Hepatocyte (in vitro differentiated cells): ENCODE measurements around the gene APOC1.

Experiments used
- CTCF ChIP-seq: fragments of 200-600 bp; sonication (generic); IDR thresholded peaks from 2 replicates; pipeline ENCODE4 v1.5.1; 2016; ENCODE audit warnings: antibody characterized with exemption, mild to moderate bottlenecking; ENCODE audit not compliant: poor library complexity
- EZH2 ChIP-seq: fragments of 200-600 bp; sonication (generic); IDR thresholded peaks from 2 replicates; pipeline ENCODE4 v1.6.1; 2016; ENCODE audit warnings: antibody characterized with exemption, mild to moderate bottlenecking, borderline replicate concordance
- EZH2phosphoT487 ChIP-seq: fragments of 200-600 bp; sonication (generic); IDR thresholded peaks from one replicate; pipeline ENCODE4 v1.6.1; 2018; ENCODE audit warnings: antibody characterized with exemption, mild to moderate bottlenecking, low read depth, moderate library complexity; ENCODE audit not compliant: unreplicated experiment, severe bottlenecking

- TF ChIP-seq EZH2 (no peak), CTCF (no peak), EZH2phosphoT487 (no peak)
Observed at GRCh38 chr19:44866664-44867063, 47.7 kb upstream of the APOC1 start.
